Fibroblast of villous mesenchyme (primary cell): ENCODE measurements around the gene C4orf51. TPM values are rescaled to one million over a fixed set of nuclear protein-coding genes. Genes with fewer than 3 reads are reported as not detected.
A peak's percentile ranks its signal among the peaks of the same experiment; 100 is the strongest.

Experiments
- DNase-seq: peaks from one replicate; pipeline ENCODE4 v3.0.0-alpha.2; 2010; ENCODE audit warnings: low read depth
- H3K4me3 ChIP-seq: 2 replicates; pipeline ENCODE4 v1.5.1; 2011; ENCODE audit warnings: low read depth, mild to moderate bottlenecking, low read length
- CTCF ChIP-seq: IDR thresholded peaks from 2 replicates; pipeline ENCODE4 v1.5.1; 2012; ENCODE audit warnings: low read depth, mild to moderate bottlenecking, low read length; ENCODE audit not compliant: insufficient read depth
- total RNA-seq: library from RNA; depleted of rRNA; stranded (reverse); fragments of >200 nt; gene quantifications from 2 replicates; pipeline ENCODE4 v1.2.3, GENCODE V29; 2012

Gene C4orf51
- total RNA-seq, 1 donor, result not detected

GRCh38 chr4:145772347-145772746 is 92.4 kb downstream of the C4orf51 start:
- no peak for TF ChIP-seq CTCF
- no peak overlapping the region for H3K4me3 ChIP-seq
- no peak for DNase-seq

DNA sequence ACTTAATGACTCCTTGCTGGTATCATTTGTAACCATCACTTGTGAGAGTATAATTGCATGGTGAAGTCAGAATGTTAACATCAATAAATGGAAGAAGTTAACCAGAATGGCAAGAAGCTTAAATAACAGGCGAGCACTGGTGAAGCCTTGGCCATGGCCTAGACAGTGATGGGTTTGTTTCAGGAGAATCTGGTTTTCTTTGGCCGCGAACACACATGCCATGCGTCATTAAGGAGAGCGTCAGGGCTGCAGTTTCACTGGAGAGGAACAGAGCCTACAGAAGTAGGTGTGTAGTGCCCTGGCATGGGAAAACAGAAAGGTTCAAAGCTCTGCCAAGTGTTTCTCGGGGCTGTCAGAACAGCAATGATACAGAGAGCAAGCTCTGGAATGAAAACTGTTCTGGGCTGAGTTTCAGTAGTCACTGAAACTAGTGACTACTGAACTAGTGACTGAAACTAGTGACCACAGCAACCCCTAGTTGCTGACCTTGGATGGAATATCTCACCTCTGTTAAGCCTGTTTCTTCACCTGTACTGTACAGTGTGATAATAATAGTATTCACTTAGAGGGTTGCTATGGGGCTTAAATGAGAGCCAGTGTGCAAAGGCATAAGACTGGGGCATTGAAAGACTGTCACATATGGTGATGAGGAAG is 93.8 kb downstream of the C4orf51 start:
- TF ChIP-seq CTCF, result no peak
- no peak overlapping the region for H3K4me3 ChIP-seq
- peak; percentile 6 for DNase-seq

GRCh38 chr4:145774473-145774872 is 94.5 kb downstream of the C4orf51 start:
- no peak for TF ChIP-seq CTCF
- H3K4me3 ChIP-seq, result no peak overlapping the region
- DNase-seq, result no peak

DNA sequence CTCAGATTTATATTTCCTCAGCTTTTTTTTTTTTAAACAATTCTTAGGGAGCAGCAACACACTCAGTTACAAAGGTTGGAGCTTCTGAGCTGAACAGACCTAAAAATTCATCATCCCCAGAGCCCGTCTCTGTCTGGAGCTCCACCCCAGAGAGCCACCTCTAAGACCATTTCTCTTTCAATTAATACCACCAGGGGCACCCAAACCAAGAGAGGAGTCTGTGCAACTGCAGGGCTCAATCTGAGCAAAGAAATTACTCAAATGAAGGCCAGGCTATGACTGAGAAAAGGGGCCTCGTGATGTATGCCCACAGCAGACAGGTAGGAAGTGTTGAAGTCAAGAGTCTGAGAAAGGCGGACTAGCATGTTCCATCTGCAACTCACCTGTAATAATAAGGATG is 95.5 kb downstream of the C4orf51 start:
- DNase-seq, result no peak
- H3K4me3 ChIP-seq, result no peak overlapping the region
- TF ChIP-seq CTCF, result no peak

- no peak for DNase-seq
- no peak for TF ChIP-seq CTCF
- no peak overlapping the region for H3K4me3 ChIP-seq
Measured at GRCh38 chr4:145776208-145776607, 96.3 kb downstream of the C4orf51 start.

- no peak for TF ChIP-seq CTCF
- DNase-seq, result no peak
- H3K4me3 ChIP-seq, result no peak overlapping the region
Measured at GRCh38 chr4:145779319-145779801, 99.4 kb downstream of the C4orf51 start.

- no peak overlapping the region for H3K4me3 ChIP-seq
- DNase-seq, result no peak
- no peak for TF ChIP-seq CTCF
Measured at GRCh38 chr4:145781351-145781750, 101.4 kb downstream of the C4orf51 start.
